ENCODE results near the gene GALNT17.

GALNT17 gene

GRCh38 chr7:71461572-71461971 lies 329.6 kb downstream of the GALNT17 start:
- DNase-seq (ENCODE audit: low read depth) = no peak

- no peak for DNase-seq (ENCODE audit: low read depth)
These were observed 333.8 kb downstream of the GALNT17 start for GRCh38 chr7:71465741-71466189.

- DNase-seq (ENCODE audit: low read depth) = no peak
These were observed 334.7 kb downstream of the GALNT17 start for GRCh38 chr7:71466448-71467145.

- no peak for DNase-seq (ENCODE audit: low read depth)
These were observed 338.4 kb downstream of the GALNT17 start for GRCh38 chr7:71470326-71470725.

- DNase-seq (ENCODE audit: low read depth) = no peak
These were observed 338.9 kb downstream of the GALNT17 start for GRCh38 chr7:71470830-71471229.

- DNase-seq (ENCODE audit: low read depth) = no peak
These were observed 341.0 kb downstream of the GALNT17 start for GRCh38 chr7:71472962-71473361.

- DNase-seq (ENCODE audit: low read depth) = no peak
These were observed 341.5 kb downstream of the GALNT17 start for GRCh38 chr7:71473366-71473967.

GRCh38 chr7:71477441-71477840 lies 345.5 kb downstream of the GALNT17 start:
- DNase-seq (ENCODE audit: low read depth) = no peak

GRCh38 chr7:71479231-71479630 lies 347.3 kb downstream of the GALNT17 start:
- DNase-seq (ENCODE audit: low read depth) = no peak

GRCh38 chr7:71480791-71481190 lies 348.8 kb downstream of the GALNT17 start:
- no peak for DNase-seq (ENCODE audit: low read depth)

- no peak for DNase-seq (ENCODE audit: low read depth)
These were observed 350.3 kb downstream of the GALNT17 start for GRCh38 chr7:71482284-71482683.

GRCh38 chr7:71484380-71484779 lies 352.4 kb downstream of the GALNT17 start:
- DNase-seq (ENCODE audit: low read depth) = no peak

- DNase-seq (ENCODE audit: low read depth) = no peak
These were observed 353.6 kb downstream of the GALNT17 start for GRCh38 chr7:71485586-71485985.

GRCh38 chr7:71486414-71486813 lies 354.5 kb downstream of the GALNT17 start:
- no peak for DNase-seq (ENCODE audit: low read depth)

GRCh38 chr7:71486856-71487628 lies 355.1 kb downstream of the GALNT17 start:
- DNase-seq (ENCODE audit: low read depth) = no peak

- no peak for DNase-seq (ENCODE audit: low read depth)
These were observed 356.4 kb downstream of the GALNT17 start for GRCh38 chr7:71488308-71488707.

- no peak for DNase-seq (ENCODE audit: low read depth)
These were observed 359.4 kb downstream of the GALNT17 start for GRCh38 chr7:71491336-71491735.

GRCh38 chr7:71495828-71496227 lies 363.9 kb downstream of the GALNT17 start:
- DNase-seq (ENCODE audit: low read depth) = no peak

GRCh38 chr7:71497256-71497946 lies 365.5 kb downstream of the GALNT17 start:
- DNase-seq (ENCODE audit: low read depth) = no peak

- no peak for DNase-seq (ENCODE audit: low read depth)
These were observed 366.4 kb downstream of the GALNT17 start for GRCh38 chr7:71498381-71498780.

- DNase-seq (ENCODE audit: low read depth) = no peak
These were observed 372.9 kb downstream of the GALNT17 start for GRCh38 chr7:71504697-71505441.

GRCh38 chr7:71506822-71507221 lies 374.9 kb downstream of the GALNT17 start:
- no peak for DNase-seq (ENCODE audit: low read depth)

All from amniotic epithelial cell (primary cell).